AG09309 (cell line): Measurements from ENCODE around the gene DAPK1.

Experiments
- DNase-seq: peaks from one replicate; pipeline ENCODE4 v3.0.0-alpha.2; 2010; ENCODE audit warnings: low read depth
- H3K4me3 ChIP-seq: 2 replicates; pipeline ENCODE4 v1.5.1; 2011; ENCODE audit warnings: mild to moderate bottlenecking, low read depth, low read length, moderate library complexity; ENCODE audit not compliant: control insufficient read depth
- CTCF ChIP-seq: IDR thresholded peaks from 2 replicates; pipeline ENCODE4 v1.5.1; 2011; ENCODE audit warnings: mild to moderate bottlenecking, low read depth, low read length, inconsistent platforms; ENCODE audit not compliant: insufficient read depth, control insufficient read depth; ENCODE audit errors: missing control alignments

The DAPK1 gene

GRCh38 chr9:87529671-87530070 is 32.0 kb downstream of the DAPK1 start:
- no peak for TF ChIP-seq CTCF
- DNase-seq, result no peak
- H3K4me3 ChIP-seq, result no peak overlapping the region

GRCh38 chr9:87530716-87531115 is 33.0 kb downstream of the DAPK1 start:
- H3K4me3 ChIP-seq, result no peak overlapping the region
- TF ChIP-seq CTCF, result no peak
- DNase-seq, result no peak

GRCh38 chr9:87531370-87532295 is 34.0 kb downstream of the DAPK1 start:
- TF ChIP-seq CTCF, result no peak
- no peak overlapping the region for H3K4me3 ChIP-seq
- DNase-seq, result no peak

- no peak for DNase-seq
- no peak for TF ChIP-seq CTCF
Measured at GRCh38 chr9:87533271-87533670, 35.6 kb downstream of the DAPK1 start.

GRCh38 chr9:87534036-87534435 is 36.4 kb downstream of the DAPK1 start:
- TF ChIP-seq CTCF, result no peak
- no peak for DNase-seq
- H3K4me3 ChIP-seq, result no peak overlapping the region

More at GRCh38 chr9:87533271-87533670, 35.6 kb downstream of the DAPK1 start:
- H3K4me3 ChIP-seq, result no peak overlapping the region

GRCh38 chr9:87534957-87535356 is 37.3 kb downstream of the DAPK1 start:
- no peak for DNase-seq
- no peak for TF ChIP-seq CTCF
- no peak overlapping the region for H3K4me3 ChIP-seq
